SKM-1 treated with dmso at 0.1 percent for 144 hours (cell line): ENCODE results near the gene TMTC1.
A peak's percentile ranks its signal among the peaks of the same experiment; 100 is the strongest.

ENCODE experiments used
- DNase-seq: peaks from one replicate; lab custom pipeline; 2025; ENCODE audit not compliant: unreplicated experiment; lab: John Stamatoyannopoulos, UW

TMTC1 gene

DNA sequence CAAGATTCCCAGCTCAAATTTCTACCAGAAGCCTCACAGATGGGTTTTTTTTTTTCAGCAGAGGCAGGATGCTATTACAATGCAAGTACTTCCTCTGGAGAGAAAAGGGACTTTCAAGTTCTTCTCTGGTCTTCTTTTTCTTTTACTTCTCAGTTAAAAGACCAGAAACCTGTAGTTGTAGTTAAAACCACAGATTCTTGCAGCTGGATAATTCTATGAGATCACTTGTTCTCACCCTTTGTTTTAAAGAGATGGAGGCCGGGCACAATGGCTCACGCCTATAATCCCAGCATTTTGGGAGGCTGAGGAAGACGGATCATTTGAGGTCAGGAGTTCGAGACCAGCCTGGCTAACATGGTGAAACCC is 238.7 kb downstream of the TMTC1 start:
- DNase-seq: no peak

DNA sequence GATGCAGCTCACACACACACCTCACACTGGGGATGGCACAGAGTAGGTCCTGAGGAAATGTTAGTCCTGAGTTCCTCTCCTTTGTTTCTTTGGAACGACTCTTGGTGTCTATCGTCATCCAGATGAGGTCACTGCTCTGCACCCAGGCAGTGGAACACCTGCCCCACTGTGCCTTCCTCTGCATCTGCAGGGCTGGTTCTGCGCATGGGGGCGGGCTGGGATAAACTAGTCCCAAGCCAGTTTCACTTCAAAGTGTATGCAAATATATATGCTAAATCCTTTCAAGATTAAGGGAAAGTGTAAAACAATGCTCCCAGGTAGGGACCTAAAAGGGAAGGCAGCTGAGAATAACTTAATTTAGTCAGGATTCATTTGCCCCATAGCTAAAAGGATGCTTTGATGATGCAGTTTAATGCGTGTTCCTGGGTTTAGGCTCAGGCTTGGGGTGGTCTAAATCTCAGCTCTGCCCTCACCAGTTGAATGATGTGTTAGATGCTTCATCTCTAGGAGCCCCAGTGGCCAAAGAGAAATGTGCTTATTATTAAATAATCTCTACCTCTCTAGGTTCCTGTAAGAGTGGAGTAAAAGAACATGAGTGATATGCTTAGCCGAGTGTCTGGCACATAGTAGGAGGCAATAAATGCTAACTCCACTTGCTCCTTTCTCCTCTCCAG is 239.2 kb downstream of the TMTC1 start:
- DNase-seq: no peak

DNA sequence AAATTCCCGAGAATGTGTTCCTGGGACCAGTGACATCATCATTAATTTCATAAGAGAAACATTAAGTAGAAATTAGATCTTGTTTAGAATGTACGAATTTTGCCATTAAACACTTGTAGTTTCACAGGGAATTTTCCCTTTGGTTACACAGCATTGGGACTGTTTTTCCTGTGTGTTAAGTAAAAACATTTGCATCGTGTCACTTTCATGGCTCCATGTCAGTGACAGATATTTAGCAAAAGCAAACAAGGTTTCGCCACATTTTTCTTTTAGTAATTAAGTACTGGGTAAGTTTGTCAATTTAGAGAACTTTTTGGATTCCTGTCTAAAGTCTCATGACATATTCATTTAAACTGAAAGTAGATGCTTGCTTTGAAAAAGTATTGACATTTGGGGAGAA is 240.7 kb downstream of the TMTC1 start:
- DNase-seq: no peak

DNA sequence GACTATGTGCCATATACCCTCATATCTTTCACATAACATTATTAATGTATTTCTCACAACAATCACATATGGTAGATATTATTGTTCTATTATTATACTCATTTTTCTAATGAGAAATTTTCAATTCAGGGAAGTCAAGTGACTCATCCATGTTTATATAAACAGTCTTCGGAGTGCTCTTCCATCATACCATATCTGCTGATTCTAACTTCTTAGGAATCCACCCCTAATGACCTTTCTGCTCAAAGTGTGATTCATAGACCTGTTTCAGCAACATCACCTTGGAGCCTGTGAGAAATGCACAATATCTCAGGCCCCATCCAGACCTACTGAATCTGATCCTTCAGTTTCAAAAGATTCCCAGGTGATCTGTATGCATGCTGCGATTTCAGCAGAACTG is 246.4 kb downstream of the TMTC1 start:
- DNase-seq: no peak

DNA sequence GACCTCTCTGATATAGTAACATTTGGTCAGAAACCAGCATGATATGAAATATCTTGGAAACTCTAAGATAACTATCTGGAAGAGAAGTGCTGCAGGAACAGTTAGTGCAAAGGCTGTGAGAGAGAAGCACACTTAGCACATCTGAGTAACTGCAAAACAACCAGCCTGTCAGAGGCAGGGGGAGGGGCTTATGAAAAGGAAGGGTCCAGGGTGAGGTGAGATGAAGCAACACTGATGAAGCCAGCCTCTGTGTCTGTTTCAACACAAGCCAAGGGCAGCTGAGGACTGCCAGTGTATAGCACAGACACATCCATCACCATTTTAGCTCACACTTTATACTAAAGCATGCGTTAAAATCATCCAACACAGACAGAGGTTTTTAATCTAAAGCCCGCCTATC is 248.8 kb downstream of the TMTC1 start:
- peak; percentile 40 for DNase-seq

DNA sequence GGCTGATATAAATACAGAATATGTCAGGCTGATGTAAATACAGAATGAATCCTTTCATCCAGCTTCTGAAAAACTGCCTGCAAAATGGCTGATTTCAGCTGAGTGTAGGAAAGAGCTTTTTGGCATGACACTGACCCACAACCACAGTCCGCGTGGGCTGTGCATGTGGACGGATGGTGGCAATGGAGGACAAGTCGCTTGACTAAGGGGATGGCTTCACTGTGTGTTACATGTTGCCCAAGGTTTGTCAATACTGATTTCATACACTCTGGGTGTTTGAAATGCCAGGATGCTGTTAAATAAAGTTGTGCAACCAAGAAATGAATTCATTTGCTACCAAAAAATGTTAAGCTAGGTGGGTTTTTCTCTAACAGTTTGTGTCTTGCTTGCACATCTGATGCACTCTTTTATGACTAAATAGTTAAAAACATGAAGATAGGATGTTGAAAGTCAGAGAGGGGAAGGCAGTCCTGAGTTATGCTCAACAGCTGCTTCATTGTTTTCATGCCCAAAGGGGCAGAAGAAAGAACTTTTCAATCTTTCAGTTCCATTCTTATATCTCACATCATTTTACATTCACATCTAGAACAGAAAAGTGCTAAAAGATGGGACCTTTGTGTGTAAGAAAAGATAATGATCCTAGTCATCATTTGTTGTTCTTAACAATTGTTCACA is 249.8 kb downstream of the TMTC1 start:
- no peak for DNase-seq

DNA sequence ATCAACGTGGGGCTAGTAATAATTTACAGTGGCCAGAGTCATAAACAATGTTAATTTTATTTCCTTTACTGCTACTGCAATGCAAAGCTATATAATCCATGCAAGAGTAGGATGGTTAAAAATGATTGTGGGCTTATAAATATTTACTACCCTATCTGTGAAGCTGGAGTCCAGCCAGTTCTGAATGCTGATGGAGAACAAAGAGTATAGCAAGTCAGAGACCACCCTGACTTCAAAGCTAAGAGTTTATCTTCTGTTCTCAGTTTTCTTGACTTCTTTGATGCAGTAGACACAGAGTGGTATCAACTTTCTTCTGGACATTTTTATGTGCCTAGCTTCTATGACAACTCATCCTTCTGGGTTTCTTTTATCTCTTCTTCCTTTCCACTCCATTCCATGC is 252.3 kb downstream of the TMTC1 start:
- DNase-seq: no peak

DNA sequence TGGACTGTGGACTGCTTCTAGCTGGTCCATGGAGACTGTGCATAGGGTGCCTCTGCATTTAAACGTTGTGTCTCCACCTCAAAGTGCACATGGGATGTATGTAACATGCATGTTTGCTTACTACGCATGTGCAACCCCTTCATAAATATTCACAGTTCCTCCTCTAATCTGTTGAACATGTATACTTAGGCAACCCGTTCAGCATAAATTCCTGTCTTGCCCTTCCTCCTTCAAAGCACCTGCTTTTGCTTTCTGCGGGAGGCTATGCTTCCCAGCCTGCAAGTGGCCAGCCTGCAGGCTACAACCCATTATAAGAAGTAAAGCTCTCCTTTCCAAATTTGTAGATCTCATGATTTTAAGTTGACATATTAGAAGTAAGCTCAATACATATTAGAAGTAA is 253.3 kb downstream of the TMTC1 start:
- DNase-seq: no peak

DNA sequence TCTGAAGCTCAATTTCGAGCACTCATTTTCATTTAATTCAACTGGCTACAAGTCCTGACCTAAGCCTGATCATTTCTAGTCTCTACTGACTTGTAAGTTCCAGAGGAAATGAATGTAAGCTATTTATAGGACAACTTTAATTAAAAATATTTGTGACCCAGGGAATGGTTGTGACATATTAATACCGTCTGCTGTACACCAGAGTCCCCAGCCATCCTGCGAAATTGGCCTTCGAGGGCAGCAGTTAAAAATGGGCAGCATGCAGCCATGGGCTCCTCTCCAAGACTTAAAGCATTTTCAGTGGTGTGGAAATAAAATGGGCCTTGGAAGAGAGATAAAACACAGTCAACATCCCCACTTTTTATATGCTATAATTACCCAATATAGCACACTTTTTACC is 255.6 kb downstream of the TMTC1 start:
- no peak for DNase-seq

DNA sequence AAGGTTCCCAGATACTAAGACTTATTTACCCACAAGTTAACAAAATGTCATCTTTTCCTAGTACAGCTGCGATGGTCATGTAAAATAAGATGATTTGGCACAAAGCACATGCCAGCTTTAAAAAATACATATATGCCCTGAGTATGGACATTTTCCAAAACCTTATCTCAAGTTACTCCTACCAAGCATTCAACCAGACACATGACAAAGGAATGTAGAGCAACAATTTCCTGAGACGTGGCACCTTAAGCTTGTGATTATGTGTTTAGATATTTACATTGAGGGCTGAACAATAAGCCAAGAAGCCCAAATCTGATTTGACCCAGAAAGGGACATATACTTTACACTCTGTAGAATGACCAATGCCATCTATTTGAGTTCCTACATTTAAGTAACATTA is 261.8 kb downstream of the TMTC1 start:
- DNase-seq: no peak

DNA sequence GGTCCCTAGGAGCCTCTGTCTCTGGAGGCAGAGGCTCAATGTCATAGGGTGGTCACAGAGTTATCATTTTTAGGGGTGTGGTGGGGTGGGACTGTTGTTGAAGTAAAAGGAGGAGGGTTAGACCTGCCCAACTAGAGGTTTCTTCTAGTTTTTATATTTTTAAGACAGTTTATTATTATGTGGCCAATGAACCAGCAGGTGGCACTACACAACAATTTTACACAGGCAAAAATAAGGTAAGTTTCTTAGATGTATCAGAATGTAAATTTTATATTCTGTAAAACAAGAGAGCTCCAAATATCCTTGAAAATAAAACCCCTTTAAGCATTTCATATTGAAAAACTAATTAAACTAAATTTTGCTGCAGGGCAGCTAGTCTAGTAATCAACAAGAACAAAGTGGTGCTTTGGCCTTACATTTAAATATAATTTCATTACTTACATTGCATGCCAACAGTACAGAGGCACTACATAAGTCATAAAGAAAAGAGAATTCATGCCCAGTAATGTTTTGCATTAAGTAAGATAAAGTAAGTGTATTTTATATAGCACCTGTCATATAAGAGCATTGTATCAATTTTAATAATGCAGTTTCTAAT is 264.1 kb downstream of the TMTC1 start:
- no peak for DNase-seq

DNA sequence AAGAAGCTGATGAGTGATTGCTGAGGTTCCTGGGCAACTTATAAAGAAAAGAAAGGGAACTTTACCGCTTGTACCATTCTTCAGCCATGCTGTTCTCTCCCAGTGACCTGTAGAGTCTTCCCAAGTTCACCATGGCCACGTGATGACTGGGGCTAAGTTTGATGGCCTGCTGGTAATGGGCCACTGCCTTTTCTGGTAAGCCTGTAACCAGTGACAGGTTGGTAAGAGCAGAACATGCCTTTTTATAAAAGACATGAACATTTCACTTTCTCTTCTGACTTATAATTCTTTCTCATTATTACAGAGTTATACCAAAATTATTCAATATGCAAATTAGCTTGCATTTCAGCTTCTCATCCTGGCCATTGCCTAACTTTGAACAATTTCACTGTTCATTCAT is 265.3 kb downstream of the TMTC1 start:
- DNase-seq: no peak

DNA sequence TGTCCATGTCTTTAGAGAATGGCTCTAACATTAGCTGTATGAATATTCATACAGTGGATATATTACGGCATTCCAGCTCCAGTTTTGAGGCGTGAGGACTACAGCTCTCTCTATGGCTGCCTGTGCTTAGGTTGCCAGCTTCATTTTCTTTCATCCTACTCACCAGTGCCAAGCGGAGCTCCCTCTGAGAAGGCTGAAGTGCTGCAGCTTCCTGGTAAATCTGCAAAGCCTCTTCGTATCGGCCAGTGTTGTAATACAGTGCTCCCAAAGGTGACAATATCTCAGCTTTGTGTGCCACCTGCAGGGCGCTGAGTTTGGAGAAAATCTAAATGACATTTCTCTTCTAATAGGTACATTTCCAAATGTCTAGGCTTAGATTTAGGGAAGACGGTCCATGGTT is 266.5 kb downstream of the TMTC1 start:
- no peak for DNase-seq

DNA sequence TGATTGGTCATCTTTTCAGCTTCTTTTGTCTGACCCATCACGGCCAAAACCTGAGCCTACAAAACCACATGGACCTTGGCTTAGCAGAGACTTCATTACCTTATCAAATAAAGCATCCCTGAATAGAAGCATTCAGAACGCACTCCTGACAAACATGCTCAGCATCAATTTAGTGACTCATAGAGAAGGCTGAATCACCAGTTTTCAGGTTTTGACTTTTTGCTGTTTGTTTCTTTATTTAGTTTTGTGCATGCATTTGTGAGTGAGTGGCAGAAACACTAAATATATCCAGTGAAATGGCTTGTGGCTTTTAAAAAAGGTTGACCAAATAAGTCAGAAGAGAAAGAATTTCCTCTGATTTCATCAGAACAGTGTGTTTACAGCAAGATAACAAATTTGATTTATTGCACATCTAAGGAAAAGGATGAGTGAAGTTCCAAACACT is 267.3 kb downstream of the TMTC1 start:
- no peak for DNase-seq

DNA sequence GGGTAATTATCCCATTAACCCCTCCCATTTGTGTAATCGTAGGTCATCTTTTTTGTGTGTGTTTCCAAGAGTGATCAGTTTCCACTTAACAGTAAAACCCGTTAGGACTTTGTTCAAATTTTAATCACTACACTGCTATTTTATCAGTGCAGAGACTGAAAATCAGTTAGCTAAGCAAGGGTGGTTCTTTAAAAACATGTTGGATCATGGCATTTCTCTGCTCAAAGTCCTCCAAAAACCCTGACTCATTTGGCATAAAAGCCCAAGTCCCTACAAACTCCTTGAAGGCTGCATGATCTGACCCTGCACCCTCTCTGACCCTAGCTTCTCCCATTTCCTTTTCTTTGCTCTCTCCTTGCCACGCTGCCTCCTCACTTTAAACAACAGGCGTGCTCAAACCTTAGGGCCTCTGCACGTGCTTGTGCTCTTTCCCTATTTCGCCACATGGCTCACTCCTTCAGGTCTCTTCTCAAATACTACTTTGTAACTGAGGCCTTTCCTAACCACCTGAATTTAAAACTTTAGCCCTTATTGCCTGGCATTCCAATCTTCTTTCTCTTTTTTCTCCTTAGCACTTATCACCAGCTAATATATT is 273.1 kb downstream of the TMTC1 start:
- DNase-seq: no peak

DNA sequence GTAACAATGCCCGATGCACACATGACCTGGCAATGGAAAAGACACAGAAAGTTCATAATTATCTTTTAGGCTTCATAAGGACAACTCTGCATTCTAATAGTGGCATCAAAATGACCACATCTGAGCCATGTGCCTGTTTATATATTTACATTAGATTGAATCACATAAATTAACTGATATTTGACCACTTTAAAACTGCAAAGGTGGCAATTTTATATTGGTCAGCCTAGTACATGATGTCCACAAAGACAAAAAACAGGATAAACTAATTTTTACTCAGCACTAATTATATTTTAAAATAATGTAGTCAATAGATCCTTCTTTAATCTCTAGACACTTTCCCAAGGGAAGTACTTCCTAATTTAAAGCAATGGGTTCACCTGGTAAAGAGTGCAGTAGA is 274.2 kb downstream of the TMTC1 start:
- DNase-seq: no peak

DNA sequence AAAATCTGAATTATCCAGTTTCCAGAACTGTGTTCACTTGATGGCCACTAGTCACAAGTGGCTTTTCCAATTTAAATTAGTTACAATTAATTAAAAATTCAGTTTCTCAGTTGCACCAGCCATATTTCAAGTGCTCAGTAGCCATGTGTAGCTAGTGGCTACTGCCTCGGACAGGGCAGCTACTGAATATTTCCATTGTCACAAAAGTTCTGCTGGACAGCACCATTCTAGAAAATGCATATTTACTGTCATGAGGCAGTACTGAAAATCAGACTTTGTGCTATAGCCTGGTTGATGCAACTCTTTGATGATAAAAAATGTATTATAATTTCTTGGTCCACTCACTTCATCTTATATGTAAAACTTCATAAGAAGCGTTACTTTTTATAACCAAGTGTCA is 274.8 kb downstream of the TMTC1 start:
- DNase-seq: no peak

DNA sequence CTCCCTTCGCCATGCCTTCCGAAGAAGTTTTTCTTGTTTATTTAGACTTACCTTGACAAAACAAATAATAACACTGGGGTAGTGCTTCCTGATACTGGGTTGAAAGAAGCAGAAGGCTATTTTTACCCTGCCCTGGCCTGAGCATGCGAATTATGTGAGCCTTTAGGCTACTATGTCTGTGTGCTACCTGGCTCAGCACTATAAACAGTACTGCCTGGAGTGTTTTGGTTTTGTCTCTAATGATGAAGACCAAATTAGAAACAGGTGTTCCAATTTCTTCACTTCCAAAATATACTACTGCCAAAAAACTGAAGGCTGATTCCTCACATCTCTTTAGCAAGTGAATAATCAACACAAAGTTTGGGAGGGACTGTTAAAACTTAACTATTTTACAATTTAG is 278.6 kb downstream of the TMTC1 start:
- no peak for DNase-seq

DNA sequence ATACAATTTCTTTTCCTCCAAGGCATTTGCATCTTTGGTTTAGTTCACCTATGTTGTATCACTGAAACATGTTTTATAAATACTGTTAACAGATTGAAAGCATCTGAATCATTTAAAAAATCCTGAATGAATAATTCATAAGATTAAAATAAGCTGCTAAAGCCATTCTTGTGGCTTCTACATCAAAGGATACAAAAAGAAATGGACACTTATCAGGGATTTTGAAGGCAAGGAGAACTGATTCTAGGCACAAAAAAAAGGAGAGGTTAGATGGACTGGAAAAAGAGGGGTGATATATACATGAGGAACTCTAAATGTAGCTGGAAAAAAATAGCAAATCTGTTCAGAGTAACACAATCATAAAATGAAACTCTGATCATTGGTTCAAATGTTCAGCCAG is 280.5 kb downstream of the TMTC1 start:
- DNase-seq: no peak

DNA sequence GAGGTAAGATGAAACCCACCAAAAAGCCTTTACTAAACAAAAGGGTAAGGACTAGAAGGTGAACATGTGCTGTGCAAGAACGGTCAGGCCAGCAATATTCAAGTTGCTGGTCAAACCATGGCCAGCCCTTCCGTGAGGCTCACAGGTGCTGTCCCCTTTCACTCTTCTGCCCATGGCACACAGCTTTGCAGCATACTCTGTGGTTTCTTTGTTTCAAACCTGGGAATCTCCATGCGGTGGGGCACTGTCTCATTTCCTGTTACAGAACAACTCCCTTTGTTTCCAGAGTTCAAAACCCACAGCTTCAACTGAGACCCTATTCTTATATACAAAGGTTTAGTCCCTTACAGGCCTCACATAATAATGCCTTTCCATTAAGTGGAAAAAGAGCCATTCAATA is 284.5 kb downstream of the TMTC1 start:
- DNase-seq: no peak

DNA sequence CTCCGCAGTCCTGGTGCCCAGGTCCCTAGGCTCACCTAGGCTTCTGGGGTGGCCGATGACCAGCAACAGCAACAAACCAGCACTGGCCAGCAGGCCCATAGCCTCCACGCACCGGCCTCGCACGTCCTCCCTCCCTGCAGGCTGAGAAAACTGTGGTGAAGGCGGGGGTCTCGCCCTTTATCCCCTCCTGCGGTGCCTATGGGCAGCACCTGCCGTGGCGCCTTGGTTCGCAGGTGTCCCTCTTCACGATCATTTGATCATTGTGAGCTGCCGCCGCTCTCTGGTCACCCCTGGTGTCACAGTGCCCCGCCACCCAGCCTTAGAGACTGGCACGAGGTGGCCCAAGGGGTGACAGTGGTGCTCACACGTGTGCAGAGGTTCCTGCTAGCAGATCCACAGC is 286.2 kb downstream of the TMTC1 start, which contains the start of gene OVCH1:
Gene OVCH1, minus strand, starts transcription at position 99 of the 400 bp plus-strand sequence. Its CDS starts 0 bp downstream, at position 99.
- DNase-seq: no peak

DNA sequence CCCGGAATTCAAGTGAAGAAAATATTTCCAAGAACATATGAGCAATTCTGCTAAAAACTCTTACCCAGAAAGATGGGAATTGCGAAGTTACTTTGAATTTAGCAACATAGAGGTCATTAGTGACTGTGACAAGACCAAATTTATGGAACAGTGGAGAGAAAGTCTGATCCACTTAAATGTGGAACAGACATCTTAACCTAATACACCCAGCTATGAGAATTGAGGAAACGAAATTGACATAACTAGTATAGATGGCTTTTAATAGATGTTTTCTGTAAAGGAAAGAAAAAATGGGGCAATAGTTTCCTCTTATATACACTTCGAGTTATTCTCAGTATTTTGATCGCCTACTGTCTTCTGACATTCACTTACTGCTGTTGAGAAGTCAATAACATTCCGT is 290.9 kb downstream of the TMTC1 start:
- no peak for DNase-seq
